HepG2 (cell line): ENCODE results near the gene PRM3. TPM values are rescaled to one million over a fixed set of nuclear protein-coding genes. Genes with fewer than 3 reads are reported as not detected.

ENCODE experiments used
- CREB1 ChIP-seq, 2 experiments: fragments of 450-650 bp in 1 of 2; IDR thresholded peaks; 2 replicates each; pipeline ENCODE4 v1.6.1; 2016 to 2017; ENCODE audit warnings: control low read depth in 1 of 2, mild to moderate bottlenecking in 1 of 2, missing compliant biosample characterization in 1 of 2, missing genetic modification characterization in 1 of 2
- FIP1L1 ChIP-seq: fragments of 200-400 bp; formaldehyde crosslinking; IDR thresholded peaks from 2 replicates; pipeline ENCODE4 v1.6.1; 2018; ENCODE audit warnings: low read depth, mild to moderate bottlenecking, low read length, moderate library complexity, borderline replicate concordance; ENCODE audit not compliant: insufficient read depth
- FOSL2 ChIP-seq: sonication (generic); formaldehyde crosslinking; IDR thresholded peaks from 2 replicates; pipeline ENCODE4 v1.4.0; 2020; ENCODE audit warnings: missing genetic modification reagents
- GABPA ChIP-seq, 2 experiments: IDR thresholded peaks; 2 replicates each; pipeline ENCODE4 v1.6.1; 2011 to 2016; ENCODE audit warnings: low read depth in 2 of 2, low read length in 1 of 2, missing biosample characterization in 1 of 2, missing genetic modification characterization in 1 of 2
- HOXA5 ChIP-seq: sonication (generic); formaldehyde crosslinking; IDR thresholded peaks from 2 replicates; pipeline ENCODE4 v1.4.0; 2020; ENCODE audit warnings: missing genetic modification reagents
- ISL2 ChIP-seq: sonication (generic); formaldehyde crosslinking; IDR thresholded peaks from 2 replicates; pipeline ENCODE4 v1.5.0; 2020; ENCODE audit warnings: missing genetic modification reagents
- KAT2B ChIP-seq: fragments of 150-350 bp; IDR thresholded peaks from 2 replicates; pipeline ENCODE4 v1.6.1; 2014; ENCODE audit warnings: low read depth, low read length, borderline replicate concordance
- KLF9 ChIP-seq: IDR thresholded peaks from 2 replicates; pipeline ENCODE4 v1.6.1; 2016; ENCODE audit warnings: low read depth
- MATR3 ChIP-seq: sonication (generic); formaldehyde crosslinking; IDR thresholded peaks from 2 replicates; pipeline ENCODE4 v1.4.0; 2020; ENCODE audit warnings: missing genetic modification reagents
- MIXL1 ChIP-seq: IDR thresholded peaks from 2 replicates; pipeline ENCODE4 v1.6.1; 2016
- MYNN ChIP-seq: sonication (generic); formaldehyde crosslinking; IDR thresholded peaks from 2 replicates; pipeline ENCODE4 v1.4.0; 2020; ENCODE audit warnings: mild to moderate bottlenecking, low read depth, missing genetic modification reagents
- NRL ChIP-seq: sonication (generic); formaldehyde crosslinking; IDR thresholded peaks from 2 replicates; pipeline ENCODE4 v1.5.0; 2020; ENCODE audit warnings: missing genetic modification reagents, mild to moderate bottlenecking, moderate library complexity, borderline replicate concordance
- PCBP1 ChIP-seq: fragments of 200-400 bp; formaldehyde crosslinking; IDR thresholded peaks from 2 replicates; pipeline ENCODE4 v1.6.1; 2017; ENCODE audit warnings: mild to moderate bottlenecking, low read depth, low read length, borderline replicate concordance
- PHB2 ChIP-seq: fragments of 450-650 bp; IDR thresholded peaks from 2 replicates; pipeline ENCODE4 v1.6.1; 2018; ENCODE audit not compliant: partially characterized antibody
- RELA ChIP-seq: sonication (generic); formaldehyde crosslinking; IDR thresholded peaks from 2 replicates; pipeline ENCODE4 v1.4.0; 2020; ENCODE audit warnings: missing genetic modification reagents
- SP5 ChIP-seq: IDR thresholded peaks from 2 replicates; pipeline ENCODE4 v1.6.1; 2016; ENCODE audit warnings: low read depth, borderline replicate concordance
- ZNF367 ChIP-seq: sonication (generic); formaldehyde crosslinking; IDR thresholded peaks from 2 replicates; pipeline ENCODE4 v1.4.0; 2020; ENCODE audit warnings: missing genetic modification reagents, borderline replicate concordance
- ZNF546 ChIP-seq: sonication (generic); formaldehyde crosslinking; conservative IDR thresholded peaks from 2 replicates; pipeline ENCODE4 v1.8.1; 2023; ENCODE audit warnings: mild to moderate bottlenecking, missing genetic modification reagents
- ZNF562 ChIP-seq: sonication (generic); formaldehyde crosslinking; IDR thresholded peaks from 2 replicates; pipeline ENCODE4 v1.8.0; 2022; ENCODE audit warnings: missing genetic modification reagents, borderline replicate concordance
- ZNF589 ChIP-seq: sonication (generic); formaldehyde crosslinking; conservative IDR thresholded peaks from 2 replicates; pipeline ENCODE4 v1.8.0; 2022; ENCODE audit warnings: mild to moderate bottlenecking, moderate library complexity, missing genetic modification reagents
- ZNF709 ChIP-seq: sonication (generic); formaldehyde crosslinking; IDR thresholded peaks from 2 replicates; pipeline ENCODE4 v1.5.0; 2020; ENCODE audit warnings: mild to moderate bottlenecking, missing genetic modification reagents
- ZNF749 ChIP-seq: sonication (generic); formaldehyde crosslinking; IDR thresholded peaks from 2 replicates; pipeline ENCODE4 v1.8.0; 2022; ENCODE audit warnings: mild to moderate bottlenecking, missing genetic modification reagents, moderate library complexity, borderline replicate concordance
- polyA plus RNA-seq, 8 experiments: library from polyadenylated mRNA; depleted of rRNA in 3 of 8; stranded (reverse) in 7 of 8; unstranded in 1 of 8; fragments of >200 nt; fragmentation: Illumina TruSeq in 4 of 8; extraction: Trizol in 4 of 8; gene quantifications; 2 replicates each; pipeline versions ENCODE4 v1.2.1 to v1.2.3, GENCODE V29; 2011 to 2016; ENCODE audit warnings: low read depth in 4 of 8, missing spikeins in 1 of 8, mixed read lengths in 1 of 8; ENCODE audit not compliant: insufficient read depth in 1 of 8
- total RNA-seq, 5 experiments: library from RNA; depleted of rRNA; stranded (reverse); fragments of >200 nt; fragmentation: Illumina TruSeq; extraction: Trizol; gene quantifications; 2 replicates each; pipeline ENCODE4 v1.2.3, GENCODE V29; 2016; ENCODE audit warnings: low read depth in 1 of 5
- TF ChIP-seq, protein P1 (sequence below): IDR thresholded peaks from 2 replicates; pipeline ENCODE4 v1.6.1; 2016; ENCODE audit warnings: mild to moderate bottlenecking
- TF ChIP-seq, protein P2 (sequence below): fragments of 450-650 bp; IDR thresholded peaks from 2 replicates; pipeline ENCODE4 v1.6.1; 2016
- TF ChIP-seq, protein P3 (sequence below): sonication (generic); formaldehyde crosslinking; IDR thresholded peaks from 2 replicates; pipeline ENCODE4 v1.8.1; 2023; ENCODE audit warnings: missing genetic modification reagents, inconsistent platforms, borderline replicate concordance
- TF ChIP-seq, protein P4 (sequence below): sonication (generic); formaldehyde crosslinking; IDR thresholded peaks from 2 replicates; pipeline ENCODE4 v1.5.0; 2020; ENCODE audit warnings: missing genetic modification reagents

Gene PRM3
- total and polyA plus RNA-seq, 2 of the 13 experiments (the other 11 are each of a cell fraction or from before 2014, with no cell fraction given) = not detected

DNA sequence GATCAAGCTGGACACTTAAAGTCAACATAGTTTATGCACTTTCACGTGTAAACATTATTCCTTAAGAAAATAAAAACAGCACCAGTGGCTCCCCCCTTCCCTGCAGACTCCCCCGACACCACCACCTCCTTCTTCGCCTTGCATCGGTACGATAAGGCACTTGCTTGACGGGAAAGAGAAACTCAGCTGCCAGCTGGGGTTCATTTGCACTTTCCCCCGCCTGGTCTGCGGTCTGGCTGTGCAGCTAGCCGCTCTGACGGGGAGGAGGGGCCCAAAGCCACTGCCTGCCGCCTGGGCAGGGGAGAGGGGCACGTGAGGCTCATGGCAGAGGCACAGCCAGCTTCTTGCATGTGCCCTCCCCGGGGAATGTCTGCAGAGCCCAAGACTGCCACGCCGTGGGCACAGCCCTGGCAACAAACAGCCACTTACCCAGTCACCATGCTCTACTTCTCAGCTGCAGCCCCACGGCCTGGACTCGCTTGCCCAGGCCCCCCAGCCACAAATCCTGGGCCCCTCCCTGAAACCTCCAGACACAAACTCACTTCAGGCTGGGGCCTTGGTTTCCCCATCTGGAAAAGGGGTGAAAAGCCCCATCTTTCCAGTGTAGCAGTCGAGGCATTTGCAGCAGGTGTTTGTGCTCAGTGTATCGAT lies 24.2 kb upstream of the PRM3 start (continued):
- peak; percentile 96 for TF ChIP-seq NRL (CRISPR knock-in tag)
- TF ChIP-seq CREB1 (IDR thresholded peaks at IDR 0.05) = no peak
- no peak for TF ChIP-seq CREB1 (CRISPR knock-in tag; IDR thresholded peaks at IDR 0.05)
- no peak for TF ChIP-seq ZNF749 (CRISPR knock-in tag)
- peak; percentile 97 for TF ChIP-seq ZNF589
- no peak for TF ChIP-seq MATR3
- TF ChIP-seq SP5 (CRISPR knock-in tag) = peak; percentile 60
- peak; percentile 56; the same call in 1 of the 2 replicates for TF ChIP-seq ZNF709
- TF ChIP-seq, protein P1, sequence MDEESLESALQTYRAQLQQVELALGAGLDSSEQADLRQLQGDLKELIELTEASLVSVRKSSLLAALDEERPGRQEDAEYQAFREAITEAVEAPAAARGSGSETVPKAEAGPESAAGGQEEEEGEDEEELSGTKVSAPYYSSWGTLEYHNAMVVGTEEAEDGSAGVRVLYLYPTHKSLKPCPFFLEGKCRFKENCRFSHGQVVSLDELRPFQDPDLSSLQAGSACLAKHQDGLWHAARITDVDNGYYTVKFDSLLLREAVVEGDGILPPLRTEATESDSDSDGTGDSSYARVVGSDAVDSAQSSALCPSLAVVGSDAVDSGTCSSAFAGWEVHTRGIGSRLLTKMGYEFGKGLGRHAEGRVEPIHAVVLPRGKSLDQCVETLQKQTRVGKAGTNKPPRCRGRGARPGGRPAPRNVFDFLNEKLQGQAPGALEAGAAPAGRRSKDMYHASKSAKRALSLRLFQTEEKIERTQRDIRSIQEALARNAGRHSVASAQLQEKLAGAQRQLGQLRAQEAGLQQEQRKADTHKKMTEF (CRISPR knock-in tag) = no peak; the same call in 1 of the 2 replicates
- no peak for TF ChIP-seq GABPA (IDR thresholded peaks at IDR 0.05; ENCODE audit: low read depth, low read length)
- TF ChIP-seq GABPA (CRISPR knock-in tag; IDR thresholded peaks at IDR 0.05; ENCODE audit: low read depth) = no peak
- peak; percentile 16; the same call in 1 of the 2 replicates for TF ChIP-seq RELA
- TF ChIP-seq PCBP1 = peak; percentile 92
- TF ChIP-seq FIP1L1 = no peak
- TF ChIP-seq ZNF562 (CRISPR knock-in tag) = no peak
- peak; percentile 30; the same call in 1 of the 2 replicates for TF ChIP-seq FOSL2 (CRISPR knock-in tag)
- TF ChIP-seq KAT2B = no peak
- TF ChIP-seq, protein P2, sequence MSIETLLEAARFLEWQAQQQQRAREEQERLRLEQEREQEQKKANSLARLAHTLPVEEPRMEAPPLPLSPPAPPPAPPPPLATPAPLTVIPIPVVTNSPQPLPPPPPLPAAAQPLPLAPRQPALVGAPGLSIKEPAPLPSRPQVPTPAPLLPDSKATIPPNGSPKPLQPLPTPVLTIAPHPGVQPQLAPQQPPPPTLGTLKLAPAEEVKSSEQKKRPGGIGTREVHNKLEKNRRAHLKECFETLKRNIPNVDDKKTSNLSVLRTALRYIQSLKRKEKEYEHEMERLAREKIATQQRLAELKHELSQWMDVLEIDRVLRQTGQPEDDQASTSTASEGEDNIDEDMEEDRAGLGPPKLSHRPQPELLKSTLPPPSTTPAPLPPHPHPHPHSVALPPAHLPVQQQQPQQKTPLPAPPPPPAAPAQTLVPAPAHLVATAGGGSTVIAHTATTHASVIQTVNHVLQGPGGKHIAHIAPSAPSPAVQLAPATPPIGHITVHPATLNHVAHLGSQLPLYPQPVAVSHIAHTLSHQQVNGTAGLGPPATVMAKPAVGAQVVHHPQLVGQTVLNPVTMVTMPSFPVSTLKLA = no peak
- TF ChIP-seq KLF9 (CRISPR knock-in tag) = no peak
- TF ChIP-seq HOXA5 (CRISPR knock-in tag) = peak; percentile 57; the same call in 1 of the 2 replicates
- TF ChIP-seq ZNF546 (CRISPR knock-in tag) = 0 out of 2 replicates have a peak, but pooled peaks have one; percentile 27
- no peak for TF ChIP-seq MIXL1
- no peak; the same call in 1 of the 2 replicates for TF ChIP-seq MYNN (CRISPR knock-in tag)
- 0 out of 2 replicates have a peak, but pooled peaks have one; percentile 57 for TF ChIP-seq ISL2 (CRISPR knock-in tag)
- TF ChIP-seq, protein P3, sequence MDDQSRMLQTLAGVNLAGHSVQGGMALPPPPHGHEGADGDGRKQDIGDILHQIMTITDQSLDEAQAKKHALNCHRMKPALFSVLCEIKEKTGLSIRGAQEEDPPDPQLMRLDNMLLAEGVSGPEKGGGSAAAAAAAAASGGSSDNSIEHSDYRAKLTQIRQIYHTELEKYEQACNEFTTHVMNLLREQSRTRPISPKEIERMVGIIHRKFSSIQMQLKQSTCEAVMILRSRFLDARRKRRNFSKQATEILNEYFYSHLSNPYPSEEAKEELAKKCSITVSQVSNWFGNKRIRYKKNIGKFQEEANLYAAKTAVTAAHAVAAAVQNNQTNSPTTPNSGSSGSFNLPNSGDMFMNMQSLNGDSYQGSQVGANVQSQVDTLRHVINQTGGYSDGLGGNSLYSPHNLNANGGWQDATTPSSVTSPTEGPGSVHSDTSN (CRISPR knock-in tag) = no peak
- TF ChIP-seq, protein P4, sequence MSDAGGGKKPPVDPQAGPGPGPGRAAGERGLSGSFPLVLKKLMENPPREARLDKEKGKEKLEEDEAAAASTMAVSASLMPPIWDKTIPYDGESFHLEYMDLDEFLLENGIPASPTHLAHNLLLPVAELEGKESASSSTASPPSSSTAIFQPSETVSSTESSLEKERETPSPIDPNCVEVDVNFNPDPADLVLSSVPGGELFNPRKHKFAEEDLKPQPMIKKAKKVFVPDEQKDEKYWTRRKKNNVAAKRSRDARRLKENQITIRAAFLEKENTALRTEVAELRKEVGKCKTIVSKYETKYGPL = no peak
- TF ChIP-seq ZNF367 (CRISPR knock-in tag) = no peak
- TF ChIP-seq PHB2 = no peak
